ENCODE results near the gene HMX1.

HMX1 gene

DNA sequence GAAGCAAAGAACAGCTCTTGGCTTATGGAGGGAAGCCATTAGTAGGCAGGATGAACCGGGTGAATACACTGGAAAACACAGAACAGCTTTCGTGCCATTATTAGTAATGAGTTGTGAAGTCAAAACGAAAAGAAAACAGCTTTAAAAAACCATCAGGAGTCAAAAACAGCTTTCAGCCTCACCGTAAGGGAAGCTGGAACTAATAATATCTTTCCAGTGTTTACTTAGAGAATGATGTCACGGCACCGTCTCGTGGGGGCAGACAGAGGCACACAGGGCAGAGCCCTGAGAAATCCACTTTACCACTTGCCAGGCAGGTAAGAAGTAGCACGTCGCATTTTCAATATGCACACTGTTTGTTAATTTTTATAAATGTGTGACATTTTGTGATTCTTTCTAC, 37.9 kb upstream of the HMX1 start:
- DNase-seq = no peak

DNA sequence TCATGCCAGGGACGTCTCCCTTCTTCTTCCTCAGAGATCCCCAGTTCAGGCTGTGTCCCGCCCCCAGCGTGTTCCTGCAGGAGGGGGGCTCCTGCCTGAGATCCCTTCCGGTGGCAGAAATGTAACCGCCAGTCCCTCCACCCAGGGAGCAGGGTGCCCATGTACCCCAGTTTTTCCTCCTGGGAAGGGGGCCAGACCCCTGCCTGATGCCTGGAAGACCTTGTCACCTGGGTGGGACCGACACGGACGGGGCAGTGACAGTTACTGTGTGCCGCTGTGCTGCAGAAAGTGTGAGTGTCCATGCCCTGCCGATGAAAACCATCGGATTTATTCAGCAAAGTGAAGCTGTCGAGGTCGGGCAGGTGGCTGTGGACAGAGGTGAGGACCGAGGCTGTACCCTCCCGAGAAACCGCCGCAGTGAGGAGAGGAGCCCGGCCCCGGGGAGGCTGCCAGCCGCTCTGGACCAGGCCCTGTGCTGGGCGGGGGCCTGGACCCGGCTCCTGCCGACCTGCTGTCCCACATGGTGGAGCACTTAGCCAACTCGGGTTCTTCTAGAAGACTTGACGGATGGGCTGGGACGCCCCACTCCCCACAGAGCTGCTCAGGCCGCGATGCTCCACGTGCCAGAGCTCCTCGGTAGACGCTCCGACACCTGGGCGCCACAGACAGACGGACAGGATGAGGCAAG, 36.7 kb upstream of the HMX1 start:
- no peak for DNase-seq

GRCh38 chr4:8907596-8908205, 36.1 kb upstream of the HMX1 start:
- DNase-seq = no peak

GRCh38 chr4:8906991-8907595, 35.5 kb upstream of the HMX1 start:
- no peak for DNase-seq

DNA sequence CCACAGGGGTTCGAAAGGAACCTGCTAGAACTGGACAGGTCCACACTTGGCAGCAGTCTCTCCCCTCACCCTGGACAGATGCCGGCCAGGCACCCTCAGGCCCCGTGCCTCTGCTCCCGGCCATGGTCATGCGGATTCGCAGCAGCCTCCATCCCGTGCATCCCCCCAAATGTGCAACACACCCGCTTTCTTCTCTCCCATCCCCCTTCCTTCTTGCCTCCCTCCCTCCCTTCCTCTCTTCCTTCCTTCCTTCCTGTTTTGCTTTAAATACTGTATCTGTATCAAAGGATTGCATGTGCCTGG, 35.0 kb upstream of the HMX1 start:
- DNase-seq = no peak

DNA sequence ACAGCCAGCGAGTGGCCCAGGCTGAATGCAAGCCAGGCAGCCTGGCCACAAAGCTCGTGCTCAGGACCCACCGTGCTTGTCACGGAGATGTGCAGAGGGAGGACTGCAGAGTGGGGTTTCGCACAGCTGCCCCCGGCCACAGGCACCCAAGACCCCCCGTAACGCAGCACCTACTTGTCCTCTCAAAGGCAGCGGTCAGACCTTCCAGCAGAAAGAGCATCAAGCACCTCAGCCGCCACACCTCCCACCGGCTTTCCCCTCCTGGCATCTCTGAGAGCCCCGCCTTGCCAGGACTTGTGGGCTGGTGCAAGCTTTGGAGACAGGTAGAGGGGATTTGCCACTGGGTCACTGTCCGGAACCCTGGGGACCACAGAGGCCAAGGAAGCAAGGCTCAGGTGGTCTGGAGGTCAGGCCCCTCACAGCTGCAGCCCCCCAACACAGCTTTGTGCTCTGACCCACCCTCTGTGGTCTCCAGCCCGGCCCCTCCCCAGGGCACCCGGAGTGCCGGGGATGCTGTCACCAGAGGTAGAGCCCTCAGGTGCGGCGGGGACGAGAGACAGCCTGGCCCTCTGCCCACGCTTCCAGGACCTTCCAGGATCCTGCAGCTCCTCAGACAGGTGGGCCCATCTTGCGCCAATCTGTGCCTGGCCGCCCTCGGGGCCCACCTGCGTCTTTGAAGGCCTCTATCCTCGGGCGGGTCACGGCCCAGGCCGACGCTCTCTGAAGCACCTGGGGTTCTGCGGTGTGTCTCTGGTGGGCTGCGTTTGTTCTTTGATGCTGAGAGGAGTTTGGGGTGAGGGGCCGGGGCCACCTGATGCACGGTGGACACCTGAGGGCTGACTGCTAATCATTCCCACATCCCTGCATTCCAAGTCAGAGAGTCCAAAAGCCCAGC, 34.4 kb upstream of the HMX1 start:
- no peak for DNase-seq

DNA sequence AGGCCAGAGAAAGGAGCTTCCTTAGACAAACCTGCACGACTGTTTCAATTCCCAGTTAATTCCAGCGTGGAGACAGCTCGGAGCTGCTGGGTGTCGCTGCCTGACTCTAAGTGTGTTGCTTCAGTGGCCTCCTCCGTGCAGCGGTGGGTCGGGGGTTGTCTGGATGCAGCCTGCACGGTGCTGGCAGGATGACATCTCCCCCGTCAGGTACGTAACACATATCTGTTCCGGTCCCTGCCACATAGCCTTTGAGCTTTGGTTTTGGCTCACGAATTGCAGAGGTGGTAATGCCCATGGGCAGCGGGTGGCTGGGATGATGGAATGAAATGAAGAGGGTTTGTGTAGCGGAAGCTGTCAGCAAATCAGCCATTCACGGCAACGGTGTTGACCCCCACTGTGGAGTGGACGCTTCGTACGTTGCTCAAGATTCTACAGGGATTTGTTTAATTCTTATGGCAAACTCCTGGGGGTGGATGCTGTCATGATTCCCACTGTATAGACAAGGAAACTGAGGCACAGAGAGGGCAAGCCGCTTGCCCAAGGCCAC, 33.7 kb upstream of the HMX1 start:
- DNase-seq = no peak

GRCh38 chr4:8904666-8905065, 33.0 kb upstream of the HMX1 start:
- DNase-seq = no peak

DNA sequence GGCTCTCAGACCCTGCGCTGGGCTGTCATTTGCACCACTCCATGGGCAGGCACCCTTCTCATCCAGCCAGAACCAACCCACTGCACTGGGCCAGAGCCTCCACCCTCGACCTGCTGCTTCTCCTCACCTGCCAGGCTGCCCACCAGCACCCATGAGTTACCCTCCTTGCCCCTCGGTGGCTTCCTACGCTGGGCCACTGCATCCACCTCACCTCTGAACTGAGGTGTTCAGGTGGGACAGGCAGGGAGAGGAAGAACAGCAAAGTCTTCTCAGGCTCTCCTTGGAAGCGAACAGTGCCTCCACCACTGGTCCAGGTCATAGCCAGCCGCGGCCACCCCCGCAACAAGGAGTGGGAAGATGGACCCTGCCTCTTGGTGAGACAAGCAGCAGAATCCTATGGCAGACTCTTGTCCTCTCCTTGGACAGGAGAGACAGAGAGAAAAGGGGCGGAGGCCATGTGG, 32.4 kb upstream of the HMX1 start:
- no peak for DNase-seq

DNA sequence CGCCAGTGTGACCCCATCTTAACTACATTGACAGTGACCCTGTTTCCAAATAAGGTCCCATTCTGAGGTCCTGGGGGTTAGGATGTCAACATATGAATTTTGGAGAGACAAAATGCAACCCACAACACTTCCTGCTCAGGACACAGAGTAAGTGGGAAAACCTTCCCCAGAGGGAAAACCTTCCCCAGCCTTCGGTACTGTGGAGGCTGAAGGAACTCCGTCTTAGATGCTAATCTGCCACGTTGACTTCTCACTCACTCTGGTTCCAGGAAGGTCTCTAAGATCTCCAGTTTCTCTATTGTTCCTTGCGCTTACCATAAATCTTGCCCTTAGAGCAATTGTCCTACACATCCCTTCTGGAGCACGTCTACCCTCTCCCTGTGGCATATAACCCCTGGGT, 29.7 kb upstream of the HMX1 start:
- no peak for DNase-seq

DNA sequence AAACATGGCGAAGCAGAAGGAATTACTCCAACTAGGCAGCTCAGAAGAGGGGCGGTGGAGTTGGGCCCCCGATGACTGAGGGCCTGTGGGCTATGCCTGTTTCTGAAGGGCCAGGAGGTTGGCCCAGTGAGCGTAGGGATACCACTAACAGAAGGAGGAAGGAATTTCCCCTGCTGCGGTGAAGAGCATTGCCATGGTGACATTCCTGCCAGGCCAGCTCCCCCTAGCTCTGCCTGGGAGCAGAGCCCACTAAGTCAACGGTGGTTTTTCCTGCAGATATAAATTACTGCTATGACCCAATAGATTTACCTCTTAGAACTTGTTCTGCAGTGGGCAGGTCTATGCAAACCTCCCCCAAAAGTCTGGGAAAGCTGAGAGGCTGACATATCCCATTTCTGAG, 28.9 kb upstream of the HMX1 start:
- DNase-seq = no peak

DNA sequence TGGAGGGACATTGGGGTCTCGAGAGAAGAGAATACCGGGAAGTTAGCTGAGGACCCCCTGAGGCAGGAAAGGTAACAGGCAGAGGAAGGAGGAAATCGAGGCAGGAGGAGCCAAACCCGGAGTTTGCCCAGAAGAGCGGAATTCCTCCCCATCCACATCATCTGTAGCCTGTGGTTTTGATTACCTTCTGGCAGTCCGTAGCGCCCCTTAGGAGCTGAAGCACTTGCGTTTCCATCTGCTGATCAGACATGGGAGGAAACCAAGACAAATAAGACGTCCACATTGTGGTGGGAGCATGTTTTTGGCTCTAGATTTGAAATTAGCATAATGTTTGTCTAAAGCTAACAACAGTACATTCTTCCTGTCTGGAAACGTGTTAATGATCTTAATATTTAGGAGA, 26.8 kb upstream of the HMX1 start:
- no peak for DNase-seq

- no peak for DNase-seq
Measured at GRCh38 chr4:8897251-8898167, 25.9 kb upstream of the HMX1 start.

DNA sequence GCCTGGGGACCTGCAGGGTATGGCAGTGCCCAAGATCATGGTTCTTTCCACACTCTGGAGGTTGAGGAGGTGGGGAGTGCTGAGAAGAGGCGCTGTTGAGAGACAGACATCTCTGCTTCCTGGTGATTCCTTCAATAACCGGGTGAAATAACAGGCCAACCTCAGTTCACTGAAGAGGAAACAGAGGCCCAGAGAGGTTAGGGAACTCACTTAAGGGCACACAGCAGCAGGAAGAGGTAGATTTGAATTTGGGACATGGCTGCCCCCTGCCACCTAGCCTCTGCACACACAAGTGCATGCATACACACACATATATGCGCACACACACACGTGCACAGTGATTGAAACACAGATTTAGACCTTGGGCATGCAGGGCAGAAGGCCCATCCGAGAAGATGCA, 24.9 kb upstream of the HMX1 start:
- no peak for DNase-seq

DNA sequence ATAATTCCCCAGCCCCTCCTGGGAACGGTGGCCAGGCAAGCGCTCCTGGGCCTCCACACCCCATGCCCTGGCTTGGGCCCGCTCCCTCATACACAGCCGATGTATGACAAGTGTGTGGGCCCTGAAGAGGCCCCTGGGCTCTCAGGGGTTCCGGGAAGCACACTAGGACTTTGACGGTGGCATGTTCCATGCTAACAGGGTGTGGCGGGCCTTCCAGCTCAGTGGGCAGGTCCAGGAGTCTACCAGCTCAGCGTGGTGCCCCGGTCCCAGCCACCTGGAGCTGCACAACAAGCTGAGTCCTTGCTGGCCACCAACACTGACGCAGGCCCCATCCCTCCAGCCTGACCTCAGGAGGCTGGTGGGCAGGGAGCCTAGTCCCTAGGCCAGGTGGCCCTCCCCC, 24.4 kb upstream of the HMX1 start:
- DNase-seq = no peak

GRCh38 chr4:8895295-8895694, 23.7 kb upstream of the HMX1 start:
- no peak for DNase-seq

GRCh38 chr4:8894424-8894816, 22.8 kb upstream of the HMX1 start:
- DNase-seq = no peak

DNA sequence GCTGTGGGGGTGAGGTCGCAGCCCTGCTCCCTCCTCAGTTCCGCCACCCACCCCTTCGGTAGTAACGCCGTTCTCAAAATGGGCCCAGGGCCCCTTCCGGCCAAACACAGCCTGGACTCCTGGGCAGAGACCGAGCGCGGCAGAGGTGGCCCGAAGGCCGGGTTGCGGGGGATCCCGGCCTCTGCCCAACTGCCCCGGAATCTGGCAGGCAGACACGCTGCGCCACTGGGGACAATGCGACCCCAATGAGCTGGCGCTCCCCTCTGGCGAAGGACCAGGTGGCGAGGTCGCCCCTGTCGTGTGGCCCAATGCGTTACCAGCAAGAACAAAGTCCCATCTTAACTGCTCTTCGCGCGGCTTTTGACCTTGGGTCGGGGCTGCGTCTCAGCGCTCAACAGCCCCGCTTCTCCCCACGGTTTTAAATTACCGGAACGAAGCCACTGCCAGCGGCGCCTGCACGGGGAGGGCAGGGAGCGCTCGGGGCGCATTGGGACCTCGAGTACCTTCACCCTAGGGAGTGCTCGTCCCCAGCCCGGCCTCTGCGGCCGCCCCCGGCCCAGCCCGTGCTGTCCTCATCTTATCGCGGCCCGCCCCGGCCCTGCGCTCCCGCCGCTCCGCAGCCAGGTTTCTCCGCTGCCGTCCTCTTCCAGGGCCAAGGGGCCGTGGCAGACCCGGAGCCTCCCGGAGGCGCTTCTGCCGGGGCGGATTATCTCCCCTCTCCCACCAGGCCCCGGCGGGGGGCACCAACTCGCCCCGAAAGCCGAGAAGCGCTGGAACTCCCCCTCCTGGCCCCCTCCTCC, 22.2 kb upstream of the HMX1 start:
- no peak for DNase-seq

- DNase-seq = no peak
Measured at GRCh38 chr4:8893227-8893623, 21.6 kb upstream of the HMX1 start.

DNA sequence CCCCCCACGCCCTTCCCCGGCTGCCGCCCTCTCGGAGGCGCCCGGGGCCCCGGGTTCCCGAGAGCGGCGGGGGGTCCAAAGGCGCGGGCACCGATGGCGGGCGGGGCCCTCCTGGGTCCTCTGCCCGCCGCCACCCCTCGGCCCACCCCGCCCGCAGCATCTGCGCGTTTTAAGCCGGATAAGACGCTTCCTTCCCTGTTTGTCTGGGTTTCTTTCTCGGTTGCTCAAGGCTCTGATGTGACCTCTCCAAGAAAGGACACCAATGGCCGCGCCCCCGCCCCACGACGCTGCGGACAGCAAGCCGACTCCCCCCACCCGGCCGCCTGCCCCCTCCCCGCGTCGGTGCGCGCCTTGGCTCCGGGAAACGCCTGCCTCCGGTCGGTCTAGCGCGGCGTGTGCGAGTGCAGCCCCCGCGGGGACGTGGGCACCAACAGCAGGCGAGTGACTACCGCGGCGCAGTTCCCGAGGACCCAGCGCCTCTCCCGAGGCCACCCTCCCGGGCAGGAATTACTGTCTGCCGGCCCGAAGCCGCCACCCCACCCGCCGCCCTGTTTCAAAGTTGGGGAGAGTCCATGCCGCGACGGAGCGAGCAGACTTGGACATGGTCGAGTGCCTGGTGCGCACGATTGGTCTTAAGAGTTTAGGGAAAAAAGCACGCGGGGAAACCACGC, 21.1 kb upstream of the HMX1 start:
- DNase-seq = no peak
